Muscle layer of duodenum (tissue), 2 donors: ENCODE data around the gene SMOC2.
"Not testable (repeated sequence)": the region's sequence is repeated elsewhere in the genome, so short reads cannot be mapped to it uniquely, and the experiment has no call there.

Source experiments
- H3K27ac ChIP-seq: one replicate; pipeline ENCODE4 v1.7.0; 2013; ENCODE audit warnings: mild to moderate bottlenecking, low read length
- H3K27me3 ChIP-seq: one replicate; pipeline ENCODE4 v1.7.0; 2013; ENCODE audit warnings: low read depth, mild to moderate bottlenecking, control low read depth, low read length
- H3K36me3 ChIP-seq, 2 donors: one replicate each; pipeline ENCODE4 v1.7.0; 2013; ENCODE audit warnings: low read length in 2 of 2, control low read depth in 1 of 2, mild to moderate bottlenecking in 1 of 2; ENCODE audit not compliant: insufficient read depth in 2 of 2, control insufficient read depth in 1 of 2
- H3K4me1 ChIP-seq, 2 donors: one replicate each; pipeline ENCODE4 v1.7.0; 2013; ENCODE audit warnings: low read length in 2 of 2, mild to moderate bottlenecking in 2 of 2, control low read depth in 1 of 2, moderate library complexity in 1 of 2; ENCODE audit not compliant: insufficient read depth in 2 of 2, control insufficient read depth in 1 of 2
- H3K4me3 ChIP-seq, 2 donors: one replicate each; pipeline ENCODE4 v1.7.0; 2013; ENCODE audit warnings: low read length in 2 of 2, low read depth in 1 of 2, mild to moderate bottlenecking in 1 of 2
- H3K9me3 ChIP-seq, 2 donors: one replicate each; pipeline ENCODE4 v1.7.0; 2013; ENCODE audit warnings: low read length in 2 of 2, control low read depth in 1 of 2, mild to moderate bottlenecking in 1 of 2; ENCODE audit not compliant: control insufficient read depth in 1 of 2
- donor health status: healthy.

SMOC2 gene

DNA sequence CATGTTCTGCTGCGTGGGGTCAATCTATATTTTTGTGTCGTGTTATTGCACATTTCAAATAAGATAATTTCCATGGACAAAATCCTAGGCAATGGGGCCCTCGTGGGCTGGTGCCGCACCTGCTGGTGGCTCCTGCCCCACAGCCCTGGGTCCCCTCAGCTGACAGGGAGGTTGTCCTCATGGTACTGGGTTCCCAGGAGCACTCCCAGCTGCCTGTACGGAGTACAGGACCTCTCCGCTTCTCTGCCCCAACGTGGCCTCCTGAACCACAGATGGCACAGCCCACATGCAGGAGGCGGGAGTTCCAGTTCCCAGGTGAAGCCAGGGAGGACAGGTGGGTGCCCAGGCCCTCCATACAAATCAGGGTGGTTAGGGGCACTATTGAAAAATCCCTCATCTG, 243.5 kb downstream of the SMOC2 start:
- Histone ChIP-seq H3K27ac (no peak overlapping the region), H3K36me3 (no peaks in the 10 kb centered on the region), H3K27me3 (no peaks in the 10 kb centered on the region), H3K9me3 (no peaks in the 10 kb centered on the region), H3K4me3 (no peak overlapping the region), H3K4me1 (no peaks in the 10 kb centered on the region)

DNA sequence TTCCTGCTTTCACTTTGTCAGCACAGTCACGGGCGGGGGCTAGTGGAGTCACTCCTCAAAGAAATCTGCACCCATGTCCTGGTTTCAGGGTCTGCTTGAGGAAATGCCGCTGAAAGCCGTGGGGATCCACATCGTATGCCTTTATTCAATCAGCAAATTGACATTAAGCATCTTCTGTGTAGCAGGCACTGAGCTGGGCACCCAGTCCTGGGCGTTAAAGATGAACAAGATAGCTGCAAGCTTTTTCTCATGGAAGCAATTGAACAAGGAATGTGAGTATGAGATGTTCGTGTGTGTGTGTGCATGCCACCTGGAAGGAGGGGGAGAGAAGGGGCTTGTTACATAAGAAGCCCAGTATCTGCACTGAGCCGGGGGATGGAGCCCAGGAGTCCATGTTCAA, 243.9 kb downstream of the SMOC2 start:
- Histone ChIP-seq H3K27ac (no peak overlapping the region), H3K4me3 (no peak overlapping the region), H3K36me3 (no peaks in the 10 kb centered on the region), H3K9me3 (no peaks in the 10 kb centered on the region), H3K4me1 (no peaks in the 10 kb centered on the region), H3K27me3 (no peaks in the 10 kb centered on the region)

DNA sequence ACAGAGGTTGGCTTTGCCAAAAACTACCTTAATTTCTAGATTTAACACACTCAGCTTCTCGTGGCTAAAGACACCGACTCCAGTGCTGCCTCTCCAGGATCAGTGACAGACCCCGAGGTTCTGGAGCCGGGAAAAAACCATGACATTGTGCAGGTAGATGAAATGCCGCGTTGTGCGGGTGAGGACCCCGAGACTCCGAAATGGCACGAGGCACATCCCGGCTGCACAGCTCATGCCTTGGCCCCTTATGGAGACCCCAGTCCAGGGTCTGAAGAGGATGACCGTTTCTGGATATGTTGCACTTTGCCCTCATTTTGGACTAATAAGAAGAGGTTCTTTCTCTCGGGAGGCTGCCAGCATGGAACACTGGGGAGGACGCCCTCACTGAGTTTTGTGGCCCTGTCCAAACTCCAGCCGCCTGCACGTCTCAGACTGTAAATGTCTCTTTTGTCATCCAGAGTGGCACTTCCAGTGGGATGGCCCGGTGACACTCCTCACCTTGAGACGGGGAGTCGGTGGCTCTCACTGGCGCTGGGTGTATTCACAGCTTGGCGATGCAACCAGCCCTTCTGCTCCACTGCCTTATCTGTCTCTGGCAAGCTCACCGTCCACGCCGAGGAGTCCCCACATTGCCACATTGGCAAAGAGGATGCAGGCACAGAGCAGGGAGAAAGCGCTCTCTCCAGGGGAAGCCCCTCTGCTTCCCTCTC, 245.2 kb downstream of the SMOC2 start:
- Histone ChIP-seq H3K4me3 (no peak overlapping the region), H3K27ac (no peak overlapping the region), H3K9me3 (no peaks in the 10 kb centered on the region), H3K27me3 (no peaks in the 10 kb centered on the region), H3K4me1 (no peaks in the 10 kb centered on the region), H3K36me3 (no peaks in the 10 kb centered on the region)

DNA sequence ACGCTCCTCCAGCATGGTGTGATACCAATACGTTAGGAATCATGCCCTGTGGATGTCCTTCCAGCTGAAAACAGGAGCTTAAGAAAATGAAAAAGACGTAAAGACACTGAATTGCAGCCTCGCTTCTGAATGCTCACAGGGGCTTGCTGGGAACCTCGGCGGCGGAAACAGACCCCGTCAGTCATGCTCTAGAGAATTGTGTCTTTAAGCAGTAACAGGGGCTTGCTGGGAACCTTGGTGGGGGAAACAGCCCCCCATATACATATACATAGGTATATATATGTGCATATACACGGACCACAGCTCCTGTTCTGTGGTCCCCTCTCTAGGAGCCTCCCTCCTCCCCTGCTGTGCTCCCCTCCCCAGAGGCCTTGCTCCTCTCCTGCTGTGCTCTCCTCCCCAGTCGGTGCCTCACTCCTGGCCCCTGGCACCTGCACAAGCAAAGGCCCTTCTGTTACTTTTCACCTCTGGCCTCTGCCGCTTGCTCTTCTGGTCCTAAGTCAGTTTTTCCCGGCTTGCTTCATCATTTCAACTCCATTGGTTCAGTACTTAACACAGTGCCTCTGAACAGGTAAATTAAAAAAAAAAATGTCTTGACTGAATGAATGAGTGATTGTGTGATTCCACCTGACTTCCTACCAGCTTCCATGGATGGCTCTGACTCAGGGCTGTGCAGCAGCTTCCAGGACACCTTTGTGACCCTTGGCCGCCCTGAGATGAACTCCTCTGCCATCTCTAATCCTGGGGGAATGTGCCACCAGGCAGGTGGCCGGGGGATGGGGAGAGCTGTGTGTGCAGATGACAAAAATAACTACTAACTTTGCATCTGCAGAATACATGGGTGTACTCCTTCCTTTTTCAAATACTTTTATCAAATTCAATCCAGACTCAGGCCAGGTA, 246.1 kb downstream of the SMOC2 start:
- Histone ChIP-seq H3K27me3 (no peaks in the 10 kb centered on the region), H3K4me3 (no peak overlapping the region), H3K9me3 (no peaks in the 10 kb centered on the region), H3K27ac (no peak overlapping the region), H3K36me3 (no peaks in the 10 kb centered on the region), H3K4me1 (no peaks in the 10 kb centered on the region)

DNA sequence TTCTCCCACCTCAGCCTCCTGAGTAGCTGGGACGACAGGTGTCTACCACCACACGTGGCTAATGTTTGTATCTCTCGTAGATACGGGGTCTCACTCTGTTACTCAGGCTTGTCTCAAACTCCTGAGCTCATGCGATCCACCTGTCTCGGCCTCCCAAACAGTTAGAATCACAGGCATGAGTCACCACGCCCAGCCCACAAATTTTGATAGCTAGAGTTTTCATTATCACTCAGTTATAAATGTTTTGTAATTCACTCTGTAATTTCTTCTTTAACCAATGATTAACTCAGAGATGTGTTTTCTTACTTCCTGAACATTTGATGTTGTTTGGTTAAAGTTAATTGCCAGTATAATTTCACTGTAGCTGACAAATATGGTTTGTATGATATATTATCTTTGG, 249.3 kb downstream of the SMOC2 start:
- H3K9me3 ChIP-seq, result no peaks in the 10 kb centered on the region

DNA sequence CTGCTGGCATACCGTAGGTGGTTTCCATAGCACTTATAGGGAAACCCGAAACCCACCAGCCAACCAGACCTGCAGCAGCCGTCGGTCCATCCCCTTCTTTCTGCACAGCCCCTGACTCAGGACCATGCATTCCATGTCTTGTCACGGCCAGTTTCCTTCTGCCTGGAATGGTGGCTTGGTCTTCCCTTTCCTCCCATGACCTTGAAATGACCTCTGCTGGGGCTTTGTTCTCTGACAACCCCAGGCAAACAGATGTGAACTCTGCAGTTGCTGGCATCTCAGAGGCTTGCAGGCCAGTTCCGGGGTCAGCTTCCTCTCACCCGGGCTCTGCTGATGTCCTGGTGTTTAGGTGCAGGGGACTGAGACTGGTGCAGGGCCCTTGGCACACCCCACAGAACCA, 250.8 kb downstream of the SMOC2 start:
- Histone ChIP-seq H3K4me3 (no peak overlapping the region), H3K27me3 (no peaks in the 10 kb centered on the region), H3K4me1 (no peaks in the 10 kb centered on the region), H3K36me3 (no peaks in the 10 kb centered on the region), H3K27ac (no peak overlapping the region), H3K9me3 (no peaks in the 10 kb centered on the region)

More for the DNA sequence above, 249.3 kb downstream of the SMOC2 start:
- Histone ChIP-seq H3K27me3 (no peaks in the 10 kb centered on the region), H3K36me3 (no peaks in the 10 kb centered on the region), H3K4me1 (no peaks in the 10 kb centered on the region), H3K4me3 (no peak overlapping the region), H3K27ac (no peak overlapping the region)

DNA sequence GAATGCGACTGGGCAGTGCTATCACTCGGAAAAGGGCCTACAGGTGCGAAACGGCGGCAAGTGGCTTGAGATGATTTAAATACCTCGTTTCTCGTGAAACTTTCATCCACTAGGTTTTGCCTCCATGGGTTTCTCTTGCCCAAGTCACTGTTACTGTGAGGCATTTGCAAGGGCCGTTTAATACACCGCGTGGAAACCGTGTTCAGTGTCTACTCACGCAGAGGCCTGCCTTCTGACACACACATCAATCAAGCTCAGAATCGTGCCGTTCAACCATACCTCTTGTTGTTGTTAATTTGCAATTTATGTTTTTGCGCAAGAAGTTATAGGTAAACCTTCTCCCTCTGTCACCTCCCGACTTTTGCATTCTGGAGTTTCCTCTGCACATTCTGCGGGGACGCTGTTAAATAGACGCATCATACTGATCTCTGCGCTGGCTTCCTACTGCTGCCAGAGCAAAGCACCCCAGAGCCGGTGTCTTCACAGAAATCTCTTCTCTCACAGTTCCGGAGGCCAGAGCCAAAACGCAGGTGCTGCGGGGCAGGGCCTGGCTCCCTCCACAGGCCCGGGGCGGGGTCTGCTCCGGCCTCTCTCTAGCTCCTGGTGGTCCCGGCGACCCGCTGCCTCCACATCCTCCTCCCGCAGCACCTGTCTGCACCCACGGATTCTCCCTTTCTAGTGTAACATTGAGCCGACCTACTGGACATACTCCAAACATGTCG, 251.4 kb downstream of the SMOC2 start:
- H3K27ac ChIP-seq, result no peak overlapping the region
- no peaks in the 10 kb centered on the region for H3K36me3 ChIP-seq
- no peak overlapping the region for H3K4me3 ChIP-seq
- no peaks in the 10 kb centered on the region for H3K9me3 ChIP-seq
- H3K27me3 ChIP-seq, result no peaks in the 10 kb centered on the region
- no peaks in the 10 kb centered on the region for H3K4me1 ChIP-seq

- H3K36me3 ChIP-seq, H3K4me1 ChIP-seq, H3K9me3 ChIP-seq, H3K27ac ChIP-seq, H3K27me3 ChIP-seq, H3K4me3 ChIP-seq: not testable (repeated sequence)
Observed at GRCh38 chr6:168692915-168693257, 251.9 kb downstream of the SMOC2 start.

GRCh38 chr6:168694797-168695196, 253.8 kb downstream of the SMOC2 start:
- not testable (repeated sequence) for H3K27me3 ChIP-seq, H3K9me3 ChIP-seq, H3K36me3 ChIP-seq, H3K4me3 ChIP-seq, H3K4me1 ChIP-seq, H3K27ac ChIP-seq

GRCh38 chr6:168695701-168696100, 254.7 kb downstream of the SMOC2 start:
- Histone ChIP-seq H3K9me3 (no peaks in the 10 kb centered on the region), H3K27ac (no peak overlapping the region), H3K36me3 (no peaks in the 10 kb centered on the region), H3K4me3 (no peak overlapping the region), H3K27me3 (no peaks in the 10 kb centered on the region), H3K4me1 (peaks cover 0 to 6% of the 10 kb centered on the region in 2 donors)

DNA sequence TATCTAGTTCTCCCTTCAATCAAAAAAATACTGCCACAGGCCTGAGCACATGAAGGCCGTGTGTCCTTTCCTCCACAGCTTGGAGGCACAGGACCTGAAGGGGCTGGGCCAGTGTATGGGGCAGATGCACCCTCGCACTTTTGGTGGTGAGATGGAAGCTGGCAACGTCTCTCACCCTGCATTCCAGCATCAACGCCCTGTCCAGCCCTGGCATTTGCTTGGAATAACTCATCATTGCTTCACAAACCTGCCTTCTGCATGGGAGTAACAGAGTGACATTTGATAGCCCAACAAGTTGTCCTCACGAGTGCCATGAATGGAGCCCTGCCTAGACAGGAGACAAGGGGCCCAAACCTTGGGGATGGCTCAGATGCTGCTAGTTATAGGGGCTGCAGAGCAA, 257.9 kb downstream of the SMOC2 start:
- H3K4me3 ChIP-seq, result no peak overlapping the region
- H3K27me3 ChIP-seq, result no peaks in the 10 kb centered on the region
- H3K9me3 ChIP-seq, result no peaks in the 10 kb centered on the region
- H3K4me1 ChIP-seq, result peaks cover 0 to 7% of the 10 kb centered on the region in 2 donors
- no peak overlapping the region for H3K27ac ChIP-seq
- H3K36me3 ChIP-seq, result no peaks in the 10 kb centered on the region
